ENCODE results near the gene ZNFX1.

GRCh38 chr20:49256261-49256660 is 21.6 kb downstream of the ZNFX1 start:
- TF ChIP-seq ATF2 (tag by site-specific recombination; IDR thresholded peaks at IDR 0.05; ENCODE audit: low read depth) (no peak), MYNN (tag by site-specific recombination; IDR thresholded peaks at IDR 0.05; ENCODE audit: borderline replicate concordance) (no peak), HIC1 (tag by site-specific recombination; IDR thresholded peaks at IDR 0.05) (no peak), ZNF704 (tag by site-specific recombination; IDR thresholded peaks at IDR 0.05) (no peak), SCRT2 (tag by site-specific recombination; IDR thresholded peaks at IDR 0.05) (peak; percentile 36; the same call in 1 of the 2 replicates), ZNF239 (tag by site-specific recombination; IDR thresholded peaks at IDR 0.05) (no peak), TCF7L2 (IDR thresholded peaks at IDR 0.05; ENCODE audit: borderline replicate concordance, low read depth, low read length) (no peak), ZBTB21 (tag by site-specific recombination; IDR thresholded peaks at IDR 0.05) (no peak), SALL2 (tag by site-specific recombination; IDR thresholded peaks at IDR 0.05; ENCODE audit: borderline replicate concordance) (no peak), ZBTB10 (tag by site-specific recombination; IDR thresholded peaks at IDR 0.05) (no peak)

All from HEK293 (cell line).